Left ventricle myocardium inferior (tissue), 1 donor: Measurements from ENCODE around the gene UBTD1. TPM values are rescaled to one million over a fixed set of nuclear protein-coding genes. Genes with fewer than 3 reads are reported as not detected.
"Not testable (repeated sequence)": the region's sequence is repeated elsewhere in the genome, so short reads cannot be mapped to it uniquely, and the experiment has no call there.

Source experiments
- DNase-seq: peaks from one replicate; pipeline ENCODE4 v3.0.0-alpha.2; 2020
- H3K27ac ChIP-seq: fragments of 200-600 bp; replicated peaks from 2 replicates; pipeline ENCODE4 v1.8.0; 2021
- H3K27me3 ChIP-seq: fragments of 200-600 bp; 2 replicates; pipeline ENCODE4 v1.8.0; 2021; ENCODE audit warnings: low read depth
- H3K36me3 ChIP-seq: fragments of 200-600 bp; 2 replicates; pipeline ENCODE4 v1.8.0; 2021
- H3K4me1 ChIP-seq: fragments of 200-600 bp; 2 replicates; pipeline ENCODE4 v1.8.0; 2021
- H3K4me3 ChIP-seq: fragments of 200-600 bp; 2 replicates; pipeline ENCODE4 v1.8.0; 2021; ENCODE audit warnings: mild to moderate bottlenecking, moderate library complexity
- H3K9me3 ChIP-seq: fragments of 200-600 bp; replicated peaks from 2 replicates; pipeline ENCODE4 v1.8.0; 2021
- CTCF ChIP-seq: fragments of 200-600 bp; IDR thresholded peaks from 2 replicates; pipeline ENCODE4 v1.8.0; 2021; ENCODE audit warnings: antibody characterized with exemption, mild to moderate bottlenecking, borderline replicate concordance
- intact Hi-C: fragments of 100-400 bp; cut with micrococcal nuclease; formaldehyde crosslinking; loops from one replicate; pipeline ENCODE4 v1.11.0; 2022
- total RNA-seq: library from RNA; stranded (reverse); fragmentation: NEBNext Ultra II Directional; extraction: Animal tissue kit (Norgen Biotek cat#: 25700); gene quantifications from one replicate; pipeline ENCODE4 v1.2.1, GENCODE V29; 2021
- donor health status: DM: no; HTN: yes; CAD: no; lungs with severe emphysema.

Gene UBTD1
- total RNA-seq, 1 donor from 2014 or later = 17.1 TPM

GRCh38 chr10:97574374-97575126 lies 75.8 kb downstream of the UBTD1 start:
- intact Hi-C loops = loop anchor here (5.0 kb wide), 1 partner anchor 33 kb away; no protein-coding TSS in a partner anchor
- Histone ChIP-seq H3K27me3 (no peaks in the 10 kb centered on the region), H3K27ac (peak overlapping the region; percentile 91), H3K9me3 (no peaks in the 10 kb centered on the region), H3K4me3 (peak overlapping the region; percentile 58), H3K36me3 (peaks cover 15% of the 10 kb centered on the region), H3K4me1 (peaks cover 42% of the 10 kb centered on the region)
- no peak for TF ChIP-seq CTCF
- peak; percentile 60 for DNase-seq

GRCh38 chr10:97575127-97575668 lies 76.5 kb downstream of the UBTD1 start:
- Histone ChIP-seq H3K4me3 (peak overlapping the region; percentile 58), H3K27me3 (no peaks in the 10 kb centered on the region), H3K4me1 (peaks cover 44% of the 10 kb centered on the region), H3K9me3 (no peaks in the 10 kb centered on the region), H3K36me3 (peaks cover 8% of the 10 kb centered on the region), H3K27ac (peak overlapping the region; percentile 91)
- intact Hi-C loops = no loop called here
- TF ChIP-seq CTCF = no peak
- peak; percentile 15 for DNase-seq

GRCh38 chr10:97576487-97576886 lies 77.8 kb downstream of the UBTD1 start:
- H3K36me3 ChIP-seq, H3K4me3 ChIP-seq, H3K9me3 ChIP-seq, H3K27me3 ChIP-seq, intact Hi-C loops, DNase-seq: not testable (repeated sequence)
- Histone ChIP-seq H3K4me1 (peaks cover 45% of the 10 kb centered on the region), H3K27ac (peak overlapping the region; percentile 91)

- peak overlapping the region; percentile 67 for H3K27ac ChIP-seq
Measured at GRCh38 chr10:97577701-97578100, 79.0 kb downstream of the UBTD1 start.

GRCh38 chr10:97578171-97578844 lies 79.6 kb downstream of the UBTD1 start:
- TF ChIP-seq CTCF = no peak
- Histone ChIP-seq H3K9me3 (no peaks in the 10 kb centered on the region), H3K27ac (peak overlapping the region; percentile 67), H3K27me3 (no peaks in the 10 kb centered on the region), H3K4me3 (no peak overlapping the region), H3K4me1 (peaks cover 32% of the 10 kb centered on the region), H3K36me3 (no peaks in the 10 kb centered on the region)
- intact Hi-C loops = no loop called here
- no peak for DNase-seq

More at GRCh38 chr10:97577701-97578100, 79.0 kb downstream of the UBTD1 start:
- Histone ChIP-seq H3K4me1 (peaks cover 33% of the 10 kb centered on the region), H3K36me3 (no peaks in the 10 kb centered on the region), H3K9me3 (no peaks in the 10 kb centered on the region), H3K27me3 (no peaks in the 10 kb centered on the region), H3K4me3 (no peak overlapping the region)
- TF ChIP-seq CTCF = no peak
- peak; percentile 6 for DNase-seq
- intact Hi-C loops = no loop called here
